Esophagus squamous epithelium (tissue), 5 donors: ENCODE results near the gene CHRNA5. TPM values are rescaled to one million over a fixed set of nuclear protein-coding genes. Genes with fewer than 3 reads are reported as not detected.

Experiments
- DNase-seq: peaks from one replicate; lab custom pipeline; 2025; lab: John Stamatoyannopoulos, UW
- H3K27ac ChIP-seq, 4 donors: fragments of 200-600 bp; sonication (generic); one replicate each; pipeline ENCODE4 v1.5.1; 2016 to 2019; ENCODE audit warnings: mild to moderate bottlenecking in 1 of 4
- H3K27me3 ChIP-seq, 4 donors: fragments of 200-600 bp; sonication (generic); 1 replicate in 3 of 4; 2 replicates in 1 of 4; pipeline versions ENCODE4 v1.5.1 to v1.6.0; 2017 to 2021; ENCODE audit warnings: antibody characterized with exemption in 1 of 4
- H3K36me3 ChIP-seq, 3 donors: fragments of 200-600 bp; sonication (generic); one replicate each; pipeline ENCODE4 v1.5.1; 2016 to 2019
- H3K4me1 ChIP-seq, 3 donors: fragments of 200-600 bp; sonication (generic); one replicate each; pipeline ENCODE4 v1.5.1; 2017 to 2019
- H3K4me3 ChIP-seq, 4 donors: fragments of 200-600 bp; sonication (generic); 1 replicate in 3 of 4; 2 replicates in 1 of 4; pipeline ENCODE4 v1.5.1; 2016 to 2019; ENCODE audit warnings: mild to moderate bottlenecking in 2 of 4, moderate library complexity in 1 of 4
- H3K9me3 ChIP-seq, 3 donors: fragments of 200-600 bp; sonication (generic); one replicate each; pipeline ENCODE4 v1.5.1; 2016 to 2019
- POLR2A ChIP-seq, 4 donors: fragments of 450-650 bp; IDR thresholded peaks; one replicate each; pipeline ENCODE4 v1.6.1; 2017; ENCODE audit warnings: antibody characterized with exemption in 4 of 4, mild to moderate bottlenecking in 4 of 4, moderate library complexity in 3 of 4
- WGBS, 2 donors: methylation state at CpG; one replicate each; pipeline ENCODE4 v1.1.5; 2018; 5-methylcytosine and 5-hydroxymethylcytosine counted together
- intact Hi-C: fragments of 100-400 bp; cut with DNase I; formaldehyde crosslinking; loops from one replicate; pipeline ENCODE4 v1.15.0; 2022
- small RNA-seq, 4 donors: library from RNA; depleted of rRNA; stranded (forward); fragments of <200 nt; gene quantifications; one replicate each; pipeline ENCODE3, GENCODE V24; 2016
- total RNA-seq, 4 donors: library from RNA; depleted of rRNA; stranded (reverse); fragments of >200 nt; gene quantifications; one replicate each; pipeline ENCODE4 v1.1.0, GENCODE V29; 2016
- TF ChIP-seq, protein P1 (sequence below), 6 experiments: fragments of 450-650 bp in 4 of 6; fragments of 200-600 bp in 2 of 6; sonication (generic) in 2 of 6; IDR thresholded peaks; one replicate each; pipeline ENCODE4 v1.5.1; 2016 to 2019; ENCODE audit warnings: antibody characterized with exemption in 6 of 6, mild to moderate bottlenecking in 4 of 6, moderate library complexity in 4 of 6
- donor health status: DM: yes; HTN: yes; CAD: no.

CHRNA5 gene
- total RNA-seq, 4 donors from 2014 or later = 0.95 to 2.9 (median 1.6) TPM

GRCh38 chr15:78641102-78641748 is 75.9 kb downstream of the CHRNA5 start, which contains the start of gene CHRNB4:
Gene CHRNB4, minus strand, starts transcription at chr15:78641210. Its CDS starts 77 bp downstream, at chr15:78641133.
- 50 to 56% methylated on average over 4 to 5 of the region's 47 CpGs for WGBS, 2 donors
- no peak for DNase-seq
- H3K27ac ChIP-seq = peak within 1 kb of the TSS in 3 of 4 donors; percentile 8 to 55 (median 54)
- H3K27me3 ChIP-seq = peaks cover 0 to 28% (median 1%) of the 10 kb centered on the region in 4 donors
- H3K4me3 ChIP-seq = peak within 1 kb of the TSS; percentile 31 to 69 (median 46)
- no peak for TF ChIP-seq POLR2A (IDR thresholded peaks at IDR 0.05)
- TF ChIP-seq, protein P1, sequence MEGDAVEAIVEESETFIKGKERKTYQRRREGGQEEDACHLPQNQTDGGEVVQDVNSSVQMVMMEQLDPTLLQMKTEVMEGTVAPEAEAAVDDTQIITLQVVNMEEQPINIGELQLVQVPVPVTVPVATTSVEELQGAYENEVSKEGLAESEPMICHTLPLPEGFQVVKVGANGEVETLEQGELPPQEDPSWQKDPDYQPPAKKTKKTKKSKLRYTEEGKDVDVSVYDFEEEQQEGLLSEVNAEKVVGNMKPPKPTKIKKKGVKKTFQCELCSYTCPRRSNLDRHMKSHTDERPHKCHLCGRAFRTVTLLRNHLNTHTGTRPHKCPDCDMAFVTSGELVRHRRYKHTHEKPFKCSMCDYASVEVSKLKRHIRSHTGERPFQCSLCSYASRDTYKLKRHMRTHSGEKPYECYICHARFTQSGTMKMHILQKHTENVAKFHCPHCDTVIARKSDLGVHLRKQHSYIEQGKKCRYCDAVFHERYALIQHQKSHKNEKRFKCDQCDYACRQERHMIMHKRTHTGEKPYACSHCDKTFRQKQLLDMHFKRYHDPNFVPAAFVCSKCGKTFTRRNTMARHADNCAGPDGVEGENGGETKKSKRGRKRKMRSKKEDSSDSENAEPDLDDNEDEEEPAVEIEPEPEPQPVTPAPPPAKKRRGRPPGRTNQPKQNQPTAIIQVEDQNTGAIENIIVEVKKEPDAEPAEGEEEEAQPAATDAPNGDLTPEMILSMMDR (IDR thresholded peaks at IDR 0.05) = peak in 2 of 6 experiments; percentile 13 to 41
- no peaks in the 10 kb centered on the region for H3K9me3 ChIP-seq
- no peaks in the 10 kb centered on the region for H3K36me3 ChIP-seq
- peaks cover 12 to 18% (median 13%) of the 10 kb centered on the region in 3 donors for H3K4me1 ChIP-seq
- intact Hi-C loops = loop anchor here (5.0 kb wide), 1 partner anchor 66 kb away; no protein-coding TSS in a partner anchor

DNA sequence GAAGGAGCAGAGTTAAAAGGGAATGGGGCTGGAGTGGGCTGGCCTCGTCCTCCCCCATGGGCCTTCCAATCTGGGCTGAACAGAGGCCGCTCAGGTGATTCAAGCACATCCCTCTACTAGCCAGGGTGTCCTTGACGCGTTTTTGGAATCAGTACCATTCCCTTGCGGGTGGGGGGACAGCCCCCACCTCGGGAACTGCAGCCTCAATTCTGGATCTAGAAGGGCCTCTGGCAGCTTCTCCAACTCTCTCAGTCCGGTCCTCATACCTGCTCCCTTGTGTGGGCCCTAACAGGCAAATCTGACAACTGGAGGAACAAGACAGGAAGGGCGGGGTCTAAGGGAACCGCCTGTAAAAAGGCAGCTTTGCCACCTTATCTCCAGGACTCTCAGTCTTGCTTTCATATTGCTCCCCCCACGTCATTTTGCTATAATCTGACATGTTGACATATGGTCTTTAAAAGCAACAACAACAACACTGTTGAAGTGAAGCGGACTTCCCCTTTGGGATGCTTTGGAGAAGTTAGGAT is 76.5 kb downstream of the CHRNA5 start:
- no peak for DNase-seq
- intact Hi-C loops = loop anchor here (5.0 kb wide), 1 partner anchor 65 kb away; no protein-coding TSS in a partner anchor
- WGBS, 2 donors = 77 to 89% methylated on average over 6 to 9 of the region's 11 CpGs
- H3K9me3 ChIP-seq = no peaks in the 10 kb centered on the region
- no peak overlapping the region for H3K27ac ChIP-seq
- H3K4me1 ChIP-seq = peaks cover 12 to 18% (median 13%) of the 10 kb centered on the region in 3 donors
- no peak for TF ChIP-seq POLR2A (IDR thresholded peaks at IDR 0.05)
- TF ChIP-seq, protein P1 (IDR thresholded peaks at IDR 0.05) = no peak
- no peaks in the 10 kb centered on the region for H3K36me3 ChIP-seq
- H3K27me3 ChIP-seq = peaks cover 0 to 28% (median 1%) of the 10 kb centered on the region in 4 donors
- no peak overlapping the region for H3K4me3 ChIP-seq

GRCh38 chr15:78642331-78642730 is 77.0 kb downstream of the CHRNA5 start:
- DNase-seq = no peak
- peaks cover 12 to 18% (median 13%) of the 10 kb centered on the region in 3 donors for H3K4me1 ChIP-seq
- 81 to 83% methylated on average over 5 of the region's 5 CpGs for WGBS, 2 donors
- H3K27me3 ChIP-seq = peaks cover 0 to 28% (median 1%) of the 10 kb centered on the region in 4 donors
- H3K4me3 ChIP-seq = no peak overlapping the region
- no peaks in the 10 kb centered on the region for H3K36me3 ChIP-seq
- intact Hi-C loops = loop anchor here (5.0 kb wide), 1 partner anchor 65 kb away; no protein-coding TSS in a partner anchor
- H3K9me3 ChIP-seq = no peaks in the 10 kb centered on the region
- H3K27ac ChIP-seq = no peak overlapping the region
- no peak for TF ChIP-seq POLR2A (IDR thresholded peaks at IDR 0.05)
- TF ChIP-seq, protein P1 (IDR thresholded peaks at IDR 0.05) = no peak

Small RNA genes within 50 kb of the gene (small RNA-seq; reads per million reads assigned to genes)
- 0 reads per million in 4 donors for gene AC067863.2

Other genes starting within 250 kb of the CHRNA5 start
- not detected for gene CRABP1, start 225.2 kb upstream of the CHRNA5 start, total RNA-seq
- 10 to 100 TPM; 17.2 to 35.3 (median 25.1) TPM for gene IREB2, start 127.3 kb upstream of the CHRNA5 start, total RNA-seq
- gene HYKK, start 57.9 kb upstream of the CHRNA5 start, total RNA-seq = 1 to 10 TPM; 1.5 to 9.4 (median 6.5) TPM
- 100 to 1,000 TPM in 3 of 4 donors, 10 to 100 TPM in 1; 94.5 to 223 (median 175) TPM for gene PSMA4, start 25.1 kb upstream of the CHRNA5 start, total RNA-seq
- gene CHRNA3, start 55.5 kb downstream of the CHRNA5 start, total RNA-seq = under 1 TPM in 1 of 4 donors, not detected in 3; 0.18 TPM
- under 1 TPM; 0.09 to 0.72 (median 0.43) TPM for gene CHRNB4, start 75.7 kb downstream of the CHRNA5 start, total RNA-seq
- gene ADAMTS7, start 245.9 kb downstream of the CHRNA5 start, total RNA-seq = under 1 TPM; 0.42 to 0.76 (median 0.56) TPM